HG02763 (cell line): ENCODE results near the gene KRT79.

Source experiments
- ATAC-seq: cut with Tn5 transposase; IDR thresholded peaks from one replicate; pipeline ENCODE4 v1.9.1; 2021; ENCODE audit warnings: mild to moderate bottlenecking, moderate library complexity; ENCODE audit not compliant: unreplicated experiment

The KRT79 gene

DNA sequence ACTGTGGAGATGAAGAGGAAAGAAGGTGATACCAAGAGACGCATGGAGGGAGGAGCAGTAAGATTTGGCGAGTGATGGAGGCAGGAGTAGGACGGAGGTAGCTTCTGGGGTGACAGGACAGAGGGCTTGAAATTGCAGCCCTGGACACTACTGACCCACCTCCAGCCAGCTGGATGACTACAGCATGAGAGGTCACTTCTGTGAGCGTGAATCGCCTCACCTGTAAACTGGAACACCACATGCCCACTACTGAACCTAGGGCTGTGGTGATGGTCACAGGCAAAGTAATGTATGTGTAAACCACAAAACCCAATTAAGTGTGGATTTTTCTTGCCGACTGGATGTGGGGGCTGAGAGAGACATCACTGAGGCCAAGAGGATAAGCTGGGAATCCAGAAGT is 13.6 kb downstream of the KRT79 start:
- ATAC-seq, result no peak

DNA sequence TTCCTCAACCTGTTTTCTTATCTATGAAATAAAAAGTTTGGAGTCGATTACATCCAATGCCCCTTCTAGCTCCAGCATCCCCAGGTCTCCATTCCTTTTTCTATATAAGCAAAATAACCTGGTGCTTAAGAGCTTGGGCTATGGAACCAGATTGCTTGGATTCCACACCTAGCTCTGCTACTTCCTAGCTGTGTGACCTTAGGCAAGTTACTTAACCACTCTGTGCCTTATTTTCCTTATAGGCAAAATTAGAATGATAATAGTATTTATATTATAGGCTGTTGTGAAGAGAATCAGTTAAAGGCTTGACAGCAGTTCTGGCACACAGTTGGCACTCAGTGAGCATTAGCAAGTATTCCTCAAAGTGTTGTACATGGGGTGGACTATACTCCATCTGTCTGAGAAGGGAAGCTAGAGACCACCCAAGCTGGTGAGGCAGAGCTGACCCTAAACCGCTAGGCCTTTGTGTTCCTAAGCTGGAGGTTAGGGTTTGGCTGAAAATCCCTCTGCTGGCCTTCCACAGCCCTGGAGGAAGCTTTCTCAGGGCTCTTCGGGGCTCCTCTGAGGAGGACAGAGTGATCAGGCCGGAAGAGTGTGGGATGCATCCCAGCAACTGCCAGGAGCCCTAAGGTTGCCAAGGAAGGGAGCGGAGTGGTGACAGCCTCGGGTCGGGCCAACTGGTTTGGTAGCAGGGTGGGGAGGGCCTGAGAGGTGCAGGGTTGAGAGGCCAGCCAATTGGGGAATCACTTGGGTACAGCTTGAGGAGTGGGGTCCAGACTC is 14.2 kb downstream of the KRT79 start:
- ATAC-seq, result no peak

DNA sequence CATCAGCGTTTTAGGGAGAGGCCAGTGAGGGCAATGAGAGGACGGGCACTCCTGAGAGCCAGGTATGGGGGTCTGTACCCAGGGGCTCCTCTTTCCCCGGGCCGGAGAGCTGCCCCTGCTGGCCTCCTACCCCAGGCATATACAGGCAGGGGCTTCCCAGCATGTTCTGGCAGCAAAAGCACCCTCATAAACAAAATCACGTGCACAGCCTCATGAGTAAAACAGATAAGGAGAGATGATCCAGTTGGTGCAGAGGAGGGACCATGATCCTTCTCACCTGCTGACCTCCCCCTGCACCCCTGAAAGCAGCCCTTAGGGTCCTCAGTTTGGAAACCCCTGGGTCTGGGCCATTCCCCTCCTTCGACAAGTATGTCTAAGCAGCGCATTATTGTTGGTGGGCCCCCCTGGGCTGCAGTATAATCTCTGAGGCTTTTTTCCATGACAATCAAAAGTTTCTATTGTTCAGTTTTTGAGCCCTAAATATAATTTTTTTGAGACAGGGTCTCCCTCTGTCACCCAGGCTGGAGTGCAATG is 15.2 kb downstream of the KRT79 start:
- ATAC-seq, result no peak

DNA sequence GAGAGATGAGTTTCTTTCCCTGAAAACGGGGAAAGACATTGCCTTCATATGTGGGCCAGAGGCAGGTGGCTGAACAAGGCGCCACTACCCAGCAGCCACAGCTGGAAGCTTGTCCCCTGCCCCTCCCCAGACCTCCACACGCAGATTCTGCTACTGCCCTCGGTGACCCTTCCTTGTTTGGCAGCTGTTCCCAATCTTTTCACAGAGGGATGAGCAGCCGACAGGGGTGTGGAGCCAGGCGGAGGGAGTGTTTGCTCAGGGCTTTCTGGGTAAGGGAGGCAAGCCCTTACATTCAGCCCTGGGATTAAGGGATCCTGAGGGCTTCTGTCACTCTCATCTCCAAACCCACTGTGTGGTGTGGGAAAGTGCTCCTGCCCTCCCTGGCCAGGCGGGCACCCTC is 15.7 kb downstream of the KRT79 start:
- ATAC-seq, result no peak

DNA sequence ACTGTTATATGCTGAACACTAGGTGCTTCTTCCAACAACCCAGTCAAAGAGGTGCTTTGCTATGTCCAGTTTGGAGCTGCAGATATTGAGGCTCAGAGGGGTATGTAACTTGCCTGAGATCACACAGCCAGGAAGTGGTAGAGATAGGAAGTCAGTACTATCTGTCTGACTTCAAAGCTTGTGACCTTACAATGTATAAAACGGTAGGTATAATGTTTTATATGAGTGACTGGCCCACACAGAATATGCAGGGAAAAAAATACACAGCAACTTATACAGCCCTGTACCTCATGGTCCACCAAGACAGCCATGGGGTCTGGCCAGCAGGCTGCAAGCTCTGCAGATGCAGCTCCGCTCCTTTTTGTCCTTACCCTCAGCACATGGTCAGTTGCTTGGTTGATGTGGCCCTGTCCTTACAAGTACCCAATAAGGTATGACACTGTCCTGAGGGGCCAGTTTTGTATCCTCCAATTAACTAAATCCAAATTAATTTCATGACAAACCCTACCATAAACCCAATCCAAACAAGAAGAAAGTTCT is 16.3 kb downstream of the KRT79 start:
- ATAC-seq, result no peak

DNA sequence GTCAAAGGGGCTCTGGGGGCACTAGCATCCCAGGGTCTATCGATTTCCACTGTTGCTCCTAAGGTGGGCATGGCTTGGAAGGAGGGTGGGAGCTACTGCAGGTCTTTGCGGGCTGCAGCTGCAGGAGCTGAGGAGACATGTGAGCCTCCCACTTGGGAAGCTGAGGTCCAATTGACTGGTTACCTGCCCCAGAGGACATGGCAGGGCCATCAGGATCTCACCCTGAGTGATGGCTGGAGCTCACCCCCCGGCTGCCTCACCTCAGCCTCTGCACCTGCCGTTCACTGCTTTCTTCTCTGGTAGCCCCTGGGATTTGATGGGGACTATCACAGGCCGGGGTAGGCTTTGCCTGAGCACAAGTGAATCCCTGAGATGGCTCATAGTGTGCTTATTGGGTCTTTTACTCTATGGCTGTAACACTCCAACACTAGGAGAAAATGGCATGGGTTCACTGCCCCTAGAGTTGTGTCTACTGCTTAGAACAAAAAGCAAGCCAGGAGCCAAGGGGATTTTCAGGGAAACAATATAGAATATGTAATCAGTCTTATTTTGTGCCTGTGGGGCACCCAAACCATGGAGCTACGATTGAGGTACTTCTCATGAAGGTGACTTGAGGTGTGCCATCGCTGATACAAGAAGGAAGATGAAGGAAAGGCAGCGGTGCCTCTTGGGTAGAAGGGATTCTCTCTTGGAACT is 17.0 kb downstream of the KRT79 start:
- ATAC-seq, result no peak

DNA sequence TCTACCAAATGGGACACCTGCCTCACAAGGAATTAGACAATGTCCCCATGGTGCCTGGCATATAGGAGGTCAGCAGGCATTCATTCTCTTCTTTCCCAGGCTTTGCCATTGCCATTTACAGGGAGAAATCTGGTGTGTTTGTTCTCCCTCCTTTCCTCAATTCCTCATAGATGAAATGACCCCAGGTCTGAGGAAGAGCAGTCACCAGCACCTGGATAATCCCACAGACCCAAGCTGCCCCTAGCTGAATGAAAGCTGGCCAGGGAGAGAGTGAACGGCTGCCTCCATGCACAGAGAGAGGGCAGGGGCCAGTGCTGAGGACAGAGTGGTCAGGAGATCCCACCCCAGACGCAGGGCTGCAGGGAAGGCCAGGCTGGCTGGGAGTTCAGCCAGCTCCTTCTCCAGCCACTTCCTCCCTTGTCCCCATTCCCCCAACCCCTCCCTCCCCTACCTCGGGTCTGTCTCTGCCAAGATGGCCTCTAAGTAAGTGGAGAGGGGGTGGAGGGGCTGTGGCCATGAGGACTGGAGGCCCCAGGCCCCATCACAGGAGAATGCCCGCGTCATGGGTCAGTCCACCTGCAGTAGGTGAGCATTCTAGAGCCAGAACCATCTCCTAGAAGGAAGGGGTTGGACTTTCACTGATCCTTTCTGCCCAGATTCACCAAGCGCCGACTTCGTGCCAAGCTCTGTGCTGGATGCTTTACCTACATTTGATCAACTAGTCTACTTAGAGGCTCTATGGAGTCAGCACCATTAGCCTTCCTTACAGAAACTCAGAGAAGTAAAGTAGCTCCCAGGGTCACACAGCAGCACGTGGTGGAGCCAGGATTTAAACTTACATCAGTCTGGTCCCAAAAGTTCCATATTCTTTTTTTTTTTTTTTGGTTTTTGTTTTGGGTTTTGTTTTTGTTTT is 18.2 kb downstream of the KRT79 start:
- ATAC-seq, result no peak

DNA sequence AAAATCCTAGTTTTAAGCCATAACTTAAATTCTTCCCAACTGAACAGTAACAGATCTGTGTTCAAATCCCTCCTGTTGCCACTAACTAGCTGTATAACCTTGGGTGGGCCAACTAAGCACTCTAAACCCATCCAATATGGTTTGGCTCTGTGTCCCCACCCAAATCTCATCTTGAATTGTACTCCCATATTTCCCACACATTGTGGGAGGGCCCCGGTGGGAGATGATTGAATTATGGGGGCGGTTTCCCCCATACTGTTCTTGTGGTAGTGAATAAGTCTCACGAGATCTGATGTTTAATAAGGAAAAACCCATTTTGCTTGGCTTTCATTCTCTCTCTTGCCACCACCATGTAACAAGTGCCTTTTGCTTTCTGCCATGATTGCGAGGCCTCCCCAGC is 18.9 kb downstream of the KRT79 start:
- no peak for ATAC-seq

DNA sequence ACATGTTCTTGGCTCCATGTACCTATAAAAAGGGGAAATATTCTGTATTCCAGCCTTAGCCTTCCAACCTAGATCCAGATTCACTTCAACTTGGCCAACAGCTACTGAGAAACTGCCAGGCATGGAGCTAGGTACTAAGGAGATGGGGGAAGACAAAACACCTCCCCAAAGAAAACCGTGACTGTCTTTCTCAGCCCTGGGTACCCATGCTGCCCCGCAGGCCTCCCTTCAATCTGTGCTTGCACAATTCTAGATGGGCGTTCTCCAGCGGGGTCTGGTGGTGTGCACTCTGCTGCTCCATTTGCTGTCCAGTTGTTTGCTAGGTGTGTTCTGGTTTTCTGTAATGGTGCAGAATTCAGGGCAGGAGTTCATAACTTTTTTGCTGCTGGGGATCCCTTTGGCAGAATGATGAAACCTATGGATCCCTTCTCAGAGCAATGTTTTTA is 19.4 kb downstream of the KRT79 start:
- ATAC-seq, result no peak

DNA sequence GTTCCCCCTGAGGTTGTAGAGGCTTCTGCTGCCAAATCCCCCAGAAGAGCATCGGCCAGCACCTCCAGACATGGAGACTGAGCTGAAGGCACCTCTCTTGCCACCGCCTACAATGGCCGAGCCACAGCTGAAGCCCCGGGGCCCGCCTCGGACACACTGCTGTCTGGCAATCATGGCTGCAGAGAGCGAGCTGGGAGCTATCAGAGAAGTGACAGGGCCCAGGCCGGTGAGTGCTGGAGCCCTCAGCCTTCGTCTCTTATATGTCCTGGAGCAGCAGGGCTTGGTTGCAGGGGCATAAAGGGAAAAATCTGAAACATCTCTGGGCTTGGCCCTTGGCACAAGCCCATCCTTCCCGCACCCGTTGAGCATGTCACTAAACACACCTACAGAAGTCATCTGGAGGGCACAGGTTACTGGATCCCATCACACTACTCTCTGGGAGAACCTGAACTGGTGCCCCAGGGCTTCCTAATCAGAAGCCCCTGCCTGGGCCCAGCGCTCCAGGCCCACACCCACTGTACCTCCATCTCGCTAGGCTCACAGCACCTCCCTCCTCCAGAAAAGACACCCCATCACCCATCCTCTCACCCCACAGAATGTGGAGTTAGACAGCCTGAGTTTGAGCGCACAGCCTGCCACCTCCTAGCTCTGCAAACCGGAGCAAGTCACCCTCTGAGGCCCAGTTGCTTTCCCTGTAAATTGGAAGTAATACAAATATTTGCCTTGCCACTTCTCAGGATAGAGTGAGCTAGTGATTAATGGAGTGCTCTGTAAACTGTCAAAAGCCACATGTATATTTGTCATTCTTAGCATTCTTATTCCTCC is 20.0 kb downstream of the KRT79 start, which contains the start of gene KRT4:
Gene KRT4 (minus strand): TSS at position 232 of the 825 bp plus-strand sequence. CDS start 58 bp downstream, at position 174.
- ATAC-seq, result no peak

DNA sequence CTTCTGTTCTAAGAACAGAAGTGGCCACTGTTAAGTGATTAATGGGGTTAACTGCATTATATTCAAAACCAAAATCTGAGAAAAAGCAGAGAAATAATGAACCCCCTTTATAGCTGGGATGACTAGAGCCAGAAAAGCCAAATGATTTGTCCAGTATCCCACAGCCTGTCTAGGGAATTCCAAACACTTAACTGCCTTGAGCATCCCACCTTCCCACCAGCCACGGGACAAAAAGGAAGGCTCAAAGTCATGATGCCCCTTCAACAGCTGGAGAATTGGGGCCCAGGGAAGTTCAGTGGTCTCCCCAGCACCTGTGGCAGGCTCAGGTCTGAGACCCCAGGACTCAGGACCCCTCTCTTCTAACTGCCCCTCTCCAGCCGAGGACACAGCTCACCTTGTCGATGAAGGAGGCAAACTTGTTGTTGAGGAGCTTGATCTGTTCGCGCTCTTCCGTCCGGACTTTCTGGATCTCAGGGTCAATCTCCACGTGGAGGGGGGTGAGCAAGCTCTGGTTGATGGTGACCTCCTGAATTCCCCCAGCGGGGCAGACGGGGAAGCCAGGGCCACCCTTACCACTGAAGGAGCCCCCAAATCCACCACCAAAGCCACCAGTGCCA is 20.8 kb downstream of the KRT79 start:
- no peak for ATAC-seq

DNA sequence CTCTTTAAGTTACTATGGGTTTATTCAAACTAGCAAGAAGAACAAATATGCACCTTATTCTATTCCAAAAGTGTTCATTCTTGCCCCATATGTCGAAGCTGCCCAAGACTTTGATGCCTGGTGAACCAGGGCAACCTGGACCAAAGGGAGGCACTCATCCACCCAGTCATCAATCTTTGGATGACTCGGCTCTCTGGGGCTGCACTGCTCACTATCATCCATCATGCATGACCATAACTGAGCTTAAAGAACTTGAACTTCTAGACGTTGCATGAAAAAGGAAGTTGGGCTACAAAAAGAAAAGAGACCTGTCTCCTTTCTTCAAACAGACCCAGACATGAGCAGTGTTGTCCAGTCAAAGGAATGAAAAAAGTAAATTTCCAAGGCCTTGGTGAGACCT is 21.4 kb downstream of the KRT79 start:
- no peak for ATAC-seq

DNA sequence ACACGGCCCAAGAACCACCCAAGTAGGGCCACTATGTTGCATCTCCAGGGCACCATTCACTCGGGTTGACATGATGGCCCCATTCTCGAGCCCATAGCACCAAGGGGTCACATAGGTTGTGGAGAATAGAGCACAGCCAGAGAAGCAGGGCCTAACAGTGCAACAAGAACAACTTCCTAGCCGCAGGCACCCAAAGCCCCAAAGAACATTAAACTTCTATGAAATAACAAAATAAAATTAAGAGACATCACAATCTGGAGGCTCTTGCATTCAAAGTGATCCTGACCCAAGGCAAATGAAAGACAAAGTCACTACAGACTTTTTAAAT is 22.1 kb downstream of the KRT79 start:
- no peak for ATAC-seq

DNA sequence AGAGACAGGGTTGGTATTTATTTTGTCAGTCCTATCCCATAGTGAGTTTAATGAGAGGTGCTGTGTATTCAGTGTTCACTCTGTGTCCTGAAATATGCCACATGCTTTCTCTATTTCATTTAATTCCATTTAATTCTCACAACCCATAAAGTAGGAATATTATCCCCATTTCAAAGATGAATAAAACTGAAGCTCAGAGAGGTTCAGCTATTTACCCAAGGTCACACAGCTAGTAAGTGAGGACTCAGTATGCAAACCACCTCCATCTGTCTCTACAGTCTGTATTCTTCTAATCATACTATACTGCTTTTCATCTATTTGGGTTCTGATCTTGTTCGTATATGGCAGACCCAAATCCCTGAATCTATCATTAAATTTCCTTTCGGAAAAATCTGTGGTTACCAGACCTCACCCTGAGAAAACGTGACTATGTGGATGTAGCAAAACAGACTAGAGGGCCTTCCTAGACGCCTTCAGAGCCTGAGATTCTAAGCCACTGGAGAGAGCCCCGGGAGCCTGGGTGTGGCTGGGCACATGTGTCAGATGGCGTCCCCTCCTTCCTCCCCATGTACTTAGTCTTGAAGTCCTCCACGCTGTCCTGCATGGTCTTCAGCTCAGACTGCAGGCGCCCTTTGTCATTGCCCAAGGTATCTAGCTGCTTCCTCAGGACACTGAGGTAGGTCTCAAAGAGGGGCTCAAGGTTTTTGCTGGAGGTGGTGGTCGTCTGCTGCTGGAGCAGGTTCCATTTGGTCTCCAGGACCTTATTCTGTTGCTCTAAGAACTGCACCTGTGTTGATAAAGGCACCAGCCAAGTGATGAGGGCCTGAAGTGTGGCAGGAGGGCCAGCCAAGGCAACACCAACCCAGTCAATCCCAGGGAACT is 22.7 kb downstream of the KRT79 start:
- ATAC-seq, result no peak

DNA sequence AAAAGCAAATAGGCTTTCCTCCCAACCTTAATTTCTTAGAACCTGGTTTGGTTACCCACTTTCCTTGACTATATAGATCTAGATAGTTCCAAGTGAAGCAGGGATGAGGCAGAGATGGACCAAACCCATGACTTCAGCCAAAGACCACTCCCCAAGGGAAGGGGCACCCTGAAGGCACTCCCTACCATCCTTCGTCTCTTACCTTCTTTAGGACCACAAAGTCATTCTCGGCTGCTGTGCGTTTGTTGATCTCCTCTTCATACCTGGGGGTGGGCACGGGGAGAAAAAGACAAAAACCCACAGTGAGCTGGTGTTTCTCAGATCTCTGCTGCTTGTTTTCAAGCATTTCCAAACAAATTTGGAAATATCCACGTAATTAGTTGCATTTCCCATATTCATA is 23.6 kb downstream of the KRT79 start:
- ATAC-seq, result no peak

DNA sequence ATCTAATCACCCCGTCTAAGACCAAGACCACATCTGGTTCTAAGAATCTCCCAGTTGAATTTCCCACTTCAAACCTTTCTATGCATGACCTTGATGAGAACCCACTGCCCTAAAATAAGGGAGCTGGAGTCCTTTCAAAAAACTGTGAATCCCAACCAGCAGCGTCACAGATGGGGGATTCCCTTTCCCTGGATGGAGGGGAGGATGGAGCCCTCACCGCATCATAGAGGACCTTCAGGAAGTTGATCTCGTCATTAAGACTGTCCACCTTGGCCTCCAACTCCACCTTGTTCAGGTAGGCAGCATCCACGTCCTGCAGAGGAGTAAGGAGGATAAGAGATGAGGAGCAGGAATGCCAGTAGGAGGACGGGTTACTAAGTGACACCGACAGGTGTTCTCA is 24.9 kb downstream of the KRT79 start:
- ATAC-seq, result no peak

DNA sequence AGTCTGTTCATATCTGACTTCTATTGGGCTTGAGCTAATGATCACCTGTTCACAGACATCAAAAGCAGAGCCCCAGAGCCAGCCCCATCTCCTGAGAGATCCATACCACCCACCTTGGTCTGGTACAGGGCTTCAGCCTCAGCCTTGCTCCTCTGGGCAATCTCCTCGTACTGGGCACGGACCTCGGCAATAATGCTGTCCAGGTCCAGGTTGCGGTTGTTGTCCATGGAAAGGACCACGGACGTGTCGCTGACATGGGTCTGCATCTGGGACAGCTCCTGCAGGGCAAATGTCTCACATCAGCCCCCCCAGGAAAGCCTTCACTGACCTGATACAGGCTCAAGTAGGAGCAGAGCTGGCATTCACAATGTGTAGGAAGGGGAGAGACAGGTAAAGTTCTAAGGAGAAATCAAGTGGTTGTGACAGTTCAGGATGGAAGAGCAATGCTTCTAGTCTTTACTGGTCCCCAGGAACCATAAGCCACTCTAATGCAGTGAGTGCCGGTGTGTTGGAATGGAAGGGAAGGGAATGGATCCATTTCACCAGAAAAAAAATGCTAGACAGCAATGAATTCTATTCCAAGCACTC is 25.4 kb downstream of the KRT79 start:
- no peak for ATAC-seq
